Hematopoietic multipotent progenitor cell treated with erythropoietin and hydrocortisone succinate and interleukin-3 and kit ligand, for 17 days (in vitro differentiated cells): ENCODE results near the gene BFAR.
"Not testable (repeated sequence)": the region's sequence is repeated elsewhere in the genome, so short reads cannot be mapped to it uniquely, and the experiment has no call there.

Experiments used
- DNase-seq: peaks from one replicate; pipeline ENCODE4 v3.0.0-alpha.2; 2015; ENCODE audit warnings: low spot score

Gene BFAR, protein sequence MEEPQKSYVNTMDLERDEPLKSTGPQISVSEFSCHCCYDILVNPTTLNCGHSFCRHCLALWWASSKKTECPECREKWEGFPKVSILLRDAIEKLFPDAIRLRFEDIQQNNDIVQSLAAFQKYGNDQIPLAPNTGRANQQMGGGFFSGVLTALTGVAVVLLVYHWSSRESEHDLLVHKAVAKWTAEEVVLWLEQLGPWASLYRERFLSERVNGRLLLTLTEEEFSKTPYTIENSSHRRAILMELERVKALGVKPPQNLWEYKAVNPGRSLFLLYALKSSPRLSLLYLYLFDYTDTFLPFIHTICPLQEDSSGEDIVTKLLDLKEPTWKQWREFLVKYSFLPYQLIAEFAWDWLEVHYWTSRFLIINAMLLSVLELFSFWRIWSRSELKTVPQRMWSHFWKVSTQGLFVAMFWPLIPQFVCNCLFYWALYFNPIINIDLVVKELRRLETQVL

GRCh38 chr16:14632693-14633569 lies at the start of gene BFAR:
TSS of gene BFAR (plus strand) at chr16:14632951. CDS start at chr16:14644347, 11,396 bp downstream.
- peak; percentile 91 for DNase-seq

- no peak for DNase-seq
Observed at GRCh38 chr16:14585287-14585686, 47.5 kb upstream of the BFAR start.

DNA sequence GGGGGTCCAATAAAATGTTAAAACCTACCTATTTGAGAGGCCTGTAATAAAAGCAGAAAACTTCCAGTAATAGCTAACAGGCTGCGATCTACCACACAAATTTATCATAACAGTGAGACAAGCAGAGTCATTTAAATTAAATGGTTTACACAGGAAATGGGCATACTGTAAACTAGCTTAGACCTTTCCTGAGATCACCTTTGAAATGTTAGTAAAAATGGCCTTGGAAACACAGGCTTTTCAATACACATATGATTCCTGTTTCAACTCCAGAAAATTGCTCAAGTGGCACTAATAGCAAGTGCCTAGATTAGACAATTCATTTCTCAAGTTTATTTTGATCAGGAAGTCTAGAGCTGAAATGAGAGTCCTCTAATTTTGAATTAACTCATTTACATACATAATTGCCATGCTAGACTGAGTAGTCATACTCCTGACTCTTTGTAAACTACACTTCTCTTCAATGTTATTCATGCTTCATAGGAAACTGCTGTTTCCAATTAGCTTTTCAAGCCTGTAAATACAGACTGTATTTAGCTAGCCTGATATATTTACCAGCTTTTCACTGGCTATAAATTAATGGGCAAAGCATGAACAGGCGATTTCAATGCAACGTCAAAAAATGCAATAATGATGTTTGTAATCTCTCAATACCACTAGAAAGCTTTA lies 46.0 kb upstream of the BFAR start:
- DNase-seq: no peak

DNA sequence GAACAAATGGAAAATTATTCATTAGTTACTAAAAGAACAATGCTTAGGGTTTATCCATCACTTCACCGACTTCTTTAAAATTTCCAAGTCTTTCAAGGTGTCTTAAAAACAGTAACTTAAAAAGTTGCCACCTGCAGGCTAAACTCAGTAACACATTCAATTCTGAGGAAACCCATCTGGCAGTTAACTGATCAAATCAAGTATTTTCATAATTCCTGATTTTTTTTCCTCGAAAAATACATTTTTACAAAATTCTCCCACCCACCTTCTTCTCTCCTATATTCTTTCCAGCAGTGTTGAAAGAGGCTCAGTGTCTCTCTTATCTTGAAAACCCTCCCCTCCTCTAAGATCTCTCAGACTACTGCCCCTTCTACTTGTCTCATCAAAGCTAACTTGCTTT lies 32.6 kb upstream of the BFAR start:
- DNase-seq: peak; percentile 33

DNA sequence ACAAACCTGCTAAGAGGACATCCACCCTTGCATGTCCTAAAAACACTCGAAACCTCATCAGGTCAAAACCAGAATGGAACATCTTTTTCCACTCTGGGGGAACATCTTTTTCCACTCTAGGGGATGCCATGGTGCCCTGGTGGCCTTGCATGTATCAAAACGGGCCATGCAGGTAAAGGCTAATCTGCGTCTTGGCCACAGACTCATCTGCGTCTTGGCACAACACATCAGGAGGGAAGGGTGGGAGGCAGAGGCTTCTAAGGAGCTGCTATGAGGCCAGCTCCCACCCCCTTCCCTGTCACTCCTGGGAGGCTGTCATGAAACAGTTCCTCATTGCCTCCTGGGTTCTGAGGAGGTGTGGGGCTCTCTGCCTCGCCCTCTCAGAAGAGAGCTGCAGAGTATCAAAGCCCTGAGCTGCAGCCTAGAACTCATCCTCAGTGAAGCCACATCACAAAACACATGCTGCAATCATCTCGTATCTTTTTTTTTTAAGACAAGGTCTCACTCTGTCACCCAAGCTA lies 30.2 kb upstream of the BFAR start:
- DNase-seq: no peak

DNA sequence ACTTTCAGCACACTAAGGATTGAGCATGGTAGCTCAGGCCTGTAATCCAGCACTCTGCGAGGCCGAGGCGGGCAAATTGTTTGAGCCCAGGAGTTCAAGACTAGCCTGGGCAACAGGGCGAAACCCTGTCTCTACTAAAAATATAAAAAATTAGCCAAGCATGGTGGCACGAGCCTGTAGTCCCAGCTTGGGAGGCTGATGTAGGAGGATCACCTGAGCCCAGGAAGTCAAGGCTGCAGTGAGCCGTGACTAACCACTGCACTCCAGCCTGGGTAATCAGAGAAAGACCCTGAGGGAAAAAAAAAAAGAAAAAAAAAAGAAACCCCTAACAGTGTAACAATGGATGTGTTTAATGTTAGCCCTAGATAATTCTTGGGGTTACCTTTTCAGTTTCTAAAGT lies 26.6 kb upstream of the BFAR start:
- no peak for DNase-seq

- no peak for DNase-seq
Observed at GRCh38 chr16:14608111-14608566, 24.6 kb upstream of the BFAR start.

DNA sequence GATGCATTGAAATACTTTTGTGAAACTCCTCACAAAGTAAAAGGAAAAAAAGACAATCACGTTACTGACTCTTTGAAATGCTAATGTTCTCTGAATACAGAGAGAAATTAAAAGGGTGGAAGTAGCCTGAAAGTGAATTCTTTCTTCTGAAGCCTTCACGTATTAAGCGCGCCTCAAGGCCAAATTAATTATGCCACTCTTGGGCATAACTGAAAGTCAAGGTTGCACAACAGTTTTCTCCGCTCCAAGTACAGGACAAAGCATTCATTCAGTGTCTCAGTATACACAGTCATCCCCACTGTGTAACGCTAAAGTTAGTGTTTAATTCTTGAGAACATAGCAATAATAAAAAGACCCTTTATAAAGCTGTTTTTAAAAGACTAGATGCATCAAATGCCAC lies 24.1 kb upstream of the BFAR start:
- no peak for DNase-seq

DNA sequence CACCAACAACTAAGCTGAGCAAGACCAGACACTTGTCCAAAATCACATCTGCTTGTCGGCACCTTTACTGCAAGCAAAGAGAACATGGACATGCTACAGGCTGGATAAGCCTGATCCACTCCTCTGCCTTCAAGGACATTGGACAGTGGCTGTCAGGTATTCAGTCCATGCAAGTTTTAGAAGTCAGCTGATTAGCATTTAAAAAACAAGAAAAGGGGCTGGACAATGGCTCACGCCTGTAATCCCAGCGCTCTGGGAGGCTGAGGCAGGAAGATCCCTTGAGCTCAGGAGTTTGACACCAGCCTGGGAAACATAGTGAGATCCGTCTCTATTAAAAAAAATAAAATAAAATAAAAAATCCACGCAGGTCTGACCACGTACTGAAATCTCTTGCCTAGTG lies 23.0 kb upstream of the BFAR start:
- no peak for DNase-seq

DNA sequence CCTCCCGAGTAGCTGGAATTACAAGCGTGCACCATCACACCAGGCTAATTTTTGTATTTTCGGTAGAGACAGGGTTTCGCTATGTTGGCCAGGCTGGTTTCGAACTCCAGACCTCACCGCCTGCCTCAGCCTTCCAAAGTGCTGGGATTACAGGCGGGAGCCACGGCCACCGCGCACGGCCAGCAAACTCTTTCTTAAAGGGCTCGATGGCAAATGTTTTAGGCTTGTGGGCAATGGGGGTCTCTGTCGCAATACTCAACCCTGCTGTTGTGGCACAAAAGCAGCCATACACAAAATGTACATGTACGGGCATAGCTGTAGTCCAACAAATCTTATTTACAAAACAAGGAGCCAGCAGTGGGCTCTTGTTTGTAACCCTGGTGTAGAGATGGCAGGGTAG lies 21.1 kb upstream of the BFAR start:
- no peak for DNase-seq

DNA sequence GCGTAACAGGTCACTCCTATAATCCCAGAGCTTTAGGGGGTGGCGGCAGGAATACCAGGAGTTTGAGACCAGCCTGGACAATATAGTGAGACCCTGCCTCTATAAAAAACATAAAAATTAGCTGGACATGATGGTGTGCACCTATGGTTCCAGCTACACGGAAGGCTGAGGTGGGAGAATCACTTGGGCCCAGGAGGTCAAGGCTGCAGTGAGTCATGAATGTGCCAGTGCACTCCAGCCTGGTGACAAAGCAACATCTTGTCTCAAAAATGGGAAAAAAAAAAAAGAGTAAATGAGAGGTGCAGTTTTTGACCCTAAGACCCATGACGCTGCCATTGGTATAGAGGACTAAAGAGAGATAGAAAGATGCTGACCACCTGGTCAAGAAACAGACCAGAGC lies 18.8 kb upstream of the BFAR start:
- DNase-seq: no peak

DNA sequence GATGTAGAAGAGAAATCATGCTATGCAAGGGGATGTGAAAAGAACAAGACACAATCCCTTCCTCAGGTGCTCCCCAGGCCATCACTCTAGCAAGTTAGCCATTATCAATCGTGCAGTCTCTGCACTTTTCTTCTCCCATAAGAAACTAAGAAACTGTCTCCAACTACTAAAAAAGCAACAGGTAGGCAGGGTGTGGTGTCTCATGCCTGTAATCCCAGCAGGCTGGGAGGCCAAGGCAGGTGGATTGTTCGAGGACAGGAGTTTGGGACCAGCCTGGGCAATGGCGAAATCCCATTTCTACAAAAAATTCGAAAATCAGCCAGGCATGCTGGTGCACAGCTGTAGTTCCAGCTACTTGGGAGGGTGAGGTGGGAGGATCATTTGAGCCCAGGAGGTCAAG lies 16.5 kb upstream of the BFAR start:
- no peak for DNase-seq

DNA sequence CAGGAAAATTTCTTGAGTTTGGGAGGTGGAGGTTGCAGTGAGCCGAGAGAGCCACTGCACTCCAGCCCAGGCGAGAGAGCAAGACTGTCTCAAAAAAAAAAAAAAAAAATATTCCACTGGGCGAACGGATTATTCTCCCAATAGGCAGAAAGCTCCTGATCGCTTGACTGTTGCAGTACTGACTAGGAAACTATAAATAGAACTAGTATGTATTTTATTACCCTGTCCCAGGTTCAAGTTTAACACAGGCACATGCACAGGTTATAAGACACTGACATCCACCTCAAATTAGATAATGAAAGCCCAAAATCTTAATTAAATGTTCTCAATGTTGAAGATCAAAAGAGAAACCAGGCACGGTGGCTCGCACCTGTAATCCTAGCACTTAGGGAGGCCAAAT lies 14.2 kb upstream of the BFAR start:
- DNase-seq: no peak

GRCh38 chr16:14627078-14627477 lies 5.7 kb upstream of the BFAR start:
- DNase-seq: no peak

DNA sequence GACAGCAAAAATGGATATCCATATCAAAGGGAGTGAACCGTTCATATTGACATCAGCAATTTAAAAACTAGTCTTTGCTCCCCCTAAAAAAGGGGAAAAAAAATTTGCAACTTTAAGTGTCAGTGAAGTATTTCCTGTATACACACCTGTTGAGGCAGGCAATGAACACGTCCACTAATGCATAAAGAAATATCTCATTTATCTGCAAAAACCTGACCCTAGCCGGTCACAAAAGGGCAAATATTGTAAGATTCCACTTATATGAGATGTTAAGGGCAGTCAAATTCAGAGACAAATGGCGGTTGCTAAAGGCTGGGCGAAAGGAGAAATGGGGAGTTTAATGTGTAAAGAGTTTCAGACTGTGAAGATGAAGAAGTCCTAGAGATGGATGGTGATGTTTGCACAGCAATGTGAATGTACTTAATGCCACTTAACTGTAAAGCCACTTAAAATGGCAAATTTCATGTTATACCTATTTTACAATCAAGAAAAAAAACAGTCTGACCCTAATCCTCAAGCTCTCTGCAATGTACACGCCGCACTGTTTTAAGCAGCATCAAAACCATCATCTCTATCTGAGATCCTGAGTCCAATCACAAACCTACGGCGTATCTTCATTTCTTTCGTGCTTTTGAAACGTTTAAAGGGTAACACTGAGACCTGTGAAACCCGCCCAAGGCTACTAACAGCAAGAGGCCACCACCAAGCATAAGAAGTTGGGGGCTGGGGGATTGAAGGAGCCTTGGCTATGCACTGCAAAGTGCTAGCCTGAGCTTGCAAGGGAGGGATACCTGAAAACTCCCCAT lies 3.7 kb upstream of the BFAR start:
- peak; percentile 15 for DNase-seq

- DNase-seq: no peak
Observed at GRCh38 chr16:14629612-14629918, 3.2 kb upstream of the BFAR start.

DNA sequence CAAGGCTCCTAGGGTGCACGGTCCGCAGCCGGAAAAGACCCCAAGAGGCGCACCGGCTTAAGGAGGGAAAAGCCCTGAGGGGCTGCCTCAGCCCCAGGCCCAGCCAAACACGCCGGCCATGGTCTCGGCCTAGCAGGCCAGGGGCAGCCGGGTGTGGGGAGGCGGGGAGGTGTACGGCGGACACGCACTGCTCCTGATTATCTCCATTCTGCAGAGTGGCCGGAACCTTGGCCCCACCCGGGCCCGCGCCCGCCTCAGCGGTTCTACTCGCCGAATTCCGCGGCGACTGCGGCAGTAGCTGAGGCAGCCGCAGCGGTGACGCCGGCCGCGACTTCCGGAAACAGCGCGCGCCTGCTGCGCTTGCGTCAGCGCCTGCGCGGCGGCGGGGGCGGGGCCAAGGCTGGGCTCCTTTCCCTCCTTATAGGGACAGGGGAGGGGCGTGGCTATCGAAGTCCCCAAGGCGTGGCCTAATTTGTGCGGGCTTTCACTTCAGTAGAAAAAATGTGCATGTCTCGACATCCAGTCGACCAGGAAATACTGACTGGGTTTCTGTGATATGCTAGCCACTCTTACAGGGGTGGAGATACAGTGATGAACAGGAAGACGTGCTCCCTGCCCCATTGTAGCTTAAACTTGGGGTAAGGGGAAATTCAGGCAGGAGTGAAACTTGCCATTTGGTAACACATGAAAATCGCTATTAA lies 2.7 kb upstream of the BFAR start, which contains the start of gene PARN:
TSS of gene PARN (minus strand) at position 342 of the 701 bp plus-strand sequence. CDS start at position 207, 135 bp downstream.
- DNase-seq: peak; percentile 96

GRCh38 chr16:14630620-14631330 lies 2.0 kb upstream of the BFAR start:
- not testable (repeated sequence) for DNase-seq

DNA sequence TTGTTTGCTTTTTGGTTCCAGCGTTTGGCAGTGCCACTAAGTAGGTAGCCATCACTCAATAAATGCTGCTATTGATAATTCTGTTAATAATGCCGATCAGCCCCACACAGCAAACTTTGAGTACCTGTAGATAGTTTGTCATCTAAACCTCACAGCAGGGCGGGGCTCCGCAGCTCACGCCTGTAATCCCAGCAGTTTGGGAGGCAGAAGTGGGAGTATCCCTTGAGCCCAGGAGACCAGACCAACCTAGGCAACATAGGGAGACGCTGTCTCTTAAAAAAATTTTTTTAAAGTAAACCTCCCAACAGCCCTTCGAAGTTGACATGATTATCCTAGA lies 1.6 kb downstream of the BFAR start:
- no peak for DNase-seq
